Measurements from ENCODE around the gene PRR23E.

Gene PRR23E

GRCh38 chr3:127224118-127224517 is 31.2 kb downstream of the PRR23E start:
- no peak overlapping the region for H2AFZ ChIP-seq (ENCODE audit: low read length)
- H3F3A ChIP-seq (ENCODE audit: insufficient read depth, low read length) = no peaks in the 10 kb centered on the region
- no peaks in the 10 kb centered on the region; the same call in 1 of the 2 replicates for H3K27me3 ChIP-seq (ENCODE audit: insufficient read depth, low read length)
- no peaks in the 10 kb centered on the region for H3K36me3 ChIP-seq (ENCODE audit: insufficient read depth, low read length)
- H3K4me1 ChIP-seq (ENCODE audit: insufficient read depth, low read length, severe bottlenecking) = no peaks in the 10 kb centered on the region
- H4K20me1 ChIP-seq (ENCODE audit: insufficient read depth, low read length) = no peaks in the 10 kb centered on the region
- no peak overlapping the region for H3K4me3 ChIP-seq (ENCODE audit: low read depth, low read length, poor library complexity, severe bottlenecking)
- TF ChIP-seq CTCF (IDR thresholded peaks at IDR 0.05; ENCODE audit: low read length) (no peak), EZH2 (IDR thresholded peaks at IDR 0.05; ENCODE audit: borderline replicate concordance, low read length) (no peak)
- H3K9ac ChIP-seq (ENCODE audit: low read length) = no peak overlapping the region
- no peaks in the 10 kb centered on the region for H3K9me3 ChIP-seq (ENCODE audit: low read length)
- no peaks in the 10 kb centered on the region for H3K9me2 ChIP-seq (ENCODE audit: low read depth, low read length)
- no peak overlapping the region for H3K27ac ChIP-seq (ENCODE audit: low read depth, low read length, poor library complexity, severe bottlenecking)
- no peaks in the 10 kb centered on the region for H3K79me2 ChIP-seq (ENCODE audit: insufficient read depth, low read length)
- no peak overlapping the region for H3K4me2 ChIP-seq (ENCODE audit: low read length)

GRCh38 chr3:127226457-127226856 is 33.5 kb downstream of the PRR23E start:
- Histone ChIP-seq H3K4me3 (ENCODE audit: low read depth, low read length, poor library complexity, severe bottlenecking) (no peak overlapping the region), H3K27me3 (ENCODE audit: insufficient read depth, low read length) (no peaks in the 10 kb centered on the region; the same call in 1 of the 2 replicates), H2AFZ (ENCODE audit: low read length) (no peak overlapping the region), H3K9ac (ENCODE audit: low read length) (no peak overlapping the region), H3K36me3 (ENCODE audit: insufficient read depth, low read length) (no peaks in the 10 kb centered on the region), H3K4me2 (ENCODE audit: low read length) (no peak overlapping the region), H3K9me3 (ENCODE audit: low read length) (no peaks in the 10 kb centered on the region), H4K20me1 (ENCODE audit: insufficient read depth, low read length) (no peaks in the 10 kb centered on the region), H3K27ac (ENCODE audit: low read depth, low read length, poor library complexity, severe bottlenecking) (no peak overlapping the region), H3K9me2 (ENCODE audit: low read depth, low read length) (no peaks in the 10 kb centered on the region), H3K79me2 (ENCODE audit: insufficient read depth, low read length) (no peaks in the 10 kb centered on the region), H3F3A (ENCODE audit: insufficient read depth, low read length) (no peaks in the 10 kb centered on the region), H3K4me1 (ENCODE audit: insufficient read depth, low read length, severe bottlenecking) (no peaks in the 10 kb centered on the region)
- TF ChIP-seq EZH2 (IDR thresholded peaks at IDR 0.05; ENCODE audit: borderline replicate concordance, low read length) (no peak), CTCF (IDR thresholded peaks at IDR 0.05; ENCODE audit: low read length) (no peak)

- no peaks in the 10 kb centered on the region; the same call in 1 of the 2 replicates for H3K27me3 ChIP-seq (ENCODE audit: insufficient read depth, low read length)
- H3K27ac ChIP-seq (ENCODE audit: low read depth, low read length, poor library complexity, severe bottlenecking) = no peak overlapping the region
- H3K9ac ChIP-seq (ENCODE audit: low read length) = no peak overlapping the region
- H3K9me2 ChIP-seq (ENCODE audit: low read depth, low read length) = no peaks in the 10 kb centered on the region
- H3K4me3 ChIP-seq (ENCODE audit: low read depth, low read length, poor library complexity, severe bottlenecking) = no peak overlapping the region
- no peaks in the 10 kb centered on the region for H3K9me3 ChIP-seq (ENCODE audit: low read length)
- no peaks in the 10 kb centered on the region for H3K4me1 ChIP-seq (ENCODE audit: insufficient read depth, low read length, severe bottlenecking)
- no peak overlapping the region for H3K4me2 ChIP-seq (ENCODE audit: low read length)
- no peak overlapping the region for H2AFZ ChIP-seq (ENCODE audit: low read length)
- no peaks in the 10 kb centered on the region for H3K79me2 ChIP-seq (ENCODE audit: insufficient read depth, low read length)
- no peaks in the 10 kb centered on the region for H3K36me3 ChIP-seq (ENCODE audit: insufficient read depth, low read length)
- no peaks in the 10 kb centered on the region for H4K20me1 ChIP-seq (ENCODE audit: insufficient read depth, low read length)
- no peaks in the 10 kb centered on the region for H3F3A ChIP-seq (ENCODE audit: insufficient read depth, low read length)
- TF ChIP-seq CTCF (IDR thresholded peaks at IDR 0.05; ENCODE audit: low read length) (no peak), EZH2 (IDR thresholded peaks at IDR 0.05; ENCODE audit: borderline replicate concordance, low read length) (no peak)
These were observed 34.3 kb downstream of the PRR23E start for GRCh38 chr3:127226946-127227842.

All from OCI-LY1 (cell line).